AG09319 (cell line): Measurements from ENCODE around the gene EMC8.

Experiments used
- DNase-seq: peaks from one replicate; pipeline ENCODE4 v3.0.0-alpha.2; 2010; ENCODE audit warnings: low read depth; ENCODE audit errors: extremely low read depth
- CTCF ChIP-seq: IDR thresholded peaks from 2 replicates; pipeline ENCODE4 v1.5.1; 2011; ENCODE audit warnings: low read depth, mild to moderate bottlenecking, inconsistent platforms, low read length, moderate library complexity

The EMC8 gene

GRCh38 chr16:85773044-85773443 is 26.3 kb downstream of the EMC8 start:
- no peak for TF ChIP-seq CTCF
- DNase-seq, result no peak

- DNase-seq, result no peak
- no peak for TF ChIP-seq CTCF
These were observed 28.6 kb downstream of the EMC8 start for GRCh38 chr16:85770741-85771140.

- no peak for TF ChIP-seq CTCF
- DNase-seq, result no peak
These were observed 31.1 kb downstream of the EMC8 start for GRCh38 chr16:85768199-85768598.

- DNase-seq, result no peak
These were observed 31.8 kb downstream of the EMC8 start for GRCh38 chr16:85767531-85767930.

GRCh38 chr16:85765767-85766166 is 33.6 kb downstream of the EMC8 start:
- no peak for TF ChIP-seq CTCF
- DNase-seq, result no peak

More at GRCh38 chr16:85767531-85767930, 31.8 kb downstream of the EMC8 start:
- no peak for TF ChIP-seq CTCF

- DNase-seq, result no peak
- no peak for TF ChIP-seq CTCF
These were observed 34.1 kb downstream of the EMC8 start for GRCh38 chr16:85765211-85765610.

GRCh38 chr16:85763616-85764015 is 35.7 kb downstream of the EMC8 start:
- DNase-seq, result no peak
- no peak for TF ChIP-seq CTCF
